AG04450 (cell line): ENCODE measurements around the gene DTX2. TPM values are rescaled to one million over a fixed set of nuclear protein-coding genes. Genes with fewer than 3 reads are reported as not detected.
"Not testable (repeated sequence)": the region's sequence is repeated elsewhere in the genome, so short reads cannot be mapped to it uniquely, and the experiment has no call there.

ENCODE experiments used
- CTCF ChIA-PET: fragments of 300-600, 350-600 bp; formaldehyde crosslinking; extraction: SDS; loops from one replicate; lab custom pipeline; 2022; ENCODE audit warnings: antibody characterized with exemption, inconsistent platforms; lab: Charles Lee
- POLR2A ChIA-PET: fragments of 350-600 bp; formaldehyde crosslinking; extraction: SDS; loops from one replicate; lab custom pipeline; 2021; ENCODE audit warnings: antibody characterized with exemption, inconsistent platforms; lab: Yijun Ruan, JAX
- DNase-seq: peaks from one replicate; pipeline ENCODE4 v3.0.0-alpha.2; 2011; ENCODE audit warnings: low read depth, low spot score
- H3K27ac ChIP-seq: one replicate; pipeline ENCODE4 v1.5.1; 2012; ENCODE audit warnings: low read depth, low read length, control low read depth
- H3K27me3 ChIP-seq: one replicate; pipeline ENCODE4 v1.6.0; 2012; ENCODE audit warnings: low read length; ENCODE audit not compliant: control insufficient read depth, insufficient read depth
- H3K4me3 ChIP-seq: 2 replicates; pipeline ENCODE4 v1.5.1; 2011; ENCODE audit warnings: mild to moderate bottlenecking, low read depth, low read length, control low read depth
- H3K9me3 ChIP-seq: 2 replicates; pipeline ENCODE4 v1.5.1; 2012; ENCODE audit warnings: low read length; ENCODE audit not compliant: control insufficient read depth, insufficient read depth
- CTCF ChIP-seq: IDR thresholded peaks from 2 replicates; pipeline ENCODE4 v1.5.1; 2011; ENCODE audit warnings: low read depth, low read length, control low read depth, inconsistent platforms
- polyA plus RNA-seq: library from polyadenylated mRNA; depleted of rRNA; stranded (reverse); fragments of >200 nt; gene quantifications from 2 replicates; pipeline ENCODE4 v1.2.3, GENCODE V29; 2011

The DTX2 gene
- polyA plus RNA-seq, 1 experiment, result 2.6 TPM

- no peak for TF ChIP-seq CTCF
- CTCF ChIA-PET, result no interaction called here
- no peak overlapping the region for H3K4me3 ChIP-seq
- DNase-seq, result no peak
- POLR2A ChIA-PET, result no interaction called here
- H3K27ac ChIP-seq, result no peak overlapping the region
- no peaks in the 10 kb centered on the region; the same call in 1 of the 2 replicates for H3K9me3 ChIP-seq
- H3K27me3 ChIP-seq, result no peaks in the 10 kb centered on the region
Observed at GRCh38 chr7:76505168-76506080, 43.9 kb downstream of the DTX2 start.

GRCh38 chr7:76506081-76506440 is 44.6 kb downstream of the DTX2 start:
- no peak for TF ChIP-seq CTCF
- ChIA-PET POLR2A (no interaction called here), CTCF (no interaction called here)
- H3K9me3 ChIP-seq, result no peaks in the 10 kb centered on the region; the same call in 1 of the 2 replicates
- no peaks in the 10 kb centered on the region for H3K27me3 ChIP-seq
- H3K4me3 ChIP-seq, result no peak overlapping the region
- no peak overlapping the region for H3K27ac ChIP-seq
- DNase-seq, result no peak

GRCh38 chr7:76506643-76507042 is 45.1 kb downstream of the DTX2 start:
- DNase-seq, H3K27ac ChIP-seq, CTCF ChIA-PET, H3K27me3 ChIP-seq, H3K4me3 ChIP-seq, H3K9me3 ChIP-seq, POLR2A ChIA-PET: not testable (repeated sequence)

- no peak overlapping the region for H3K4me3 ChIP-seq
- ChIA-PET CTCF (no interaction called here), POLR2A (no interaction called here)
- no peaks in the 10 kb centered on the region for H3K27me3 ChIP-seq
- no peaks in the 10 kb centered on the region; the same call in 1 of the 2 replicates for H3K9me3 ChIP-seq
- DNase-seq, result no peak
- TF ChIP-seq CTCF, result no peak
- H3K27ac ChIP-seq, result no peak overlapping the region
Observed at GRCh38 chr7:76507723-76508406, 46.4 kb downstream of the DTX2 start.

GRCh38 chr7:76509931-76510877 is 48.7 kb downstream of the DTX2 start, which contains the start of gene UPK3B:
UPK3B (plus strand) TSS chr7:76510552; CDS start chr7:76510653, 101 bp downstream.
- Histone ChIP-seq H3K4me3 (no peak within 1 kb of the TSS), H3K9me3 (no peaks in the 10 kb centered on the region; the same call in 1 of the 2 replicates), H3K27me3 (no peaks in the 10 kb centered on the region), H3K27ac (no peak within 1 kb of the TSS)
- ChIA-PET CTCF (no interaction called here), POLR2A (no interaction called here)
- no peak for DNase-seq
- TF ChIP-seq CTCF, result no peak

GRCh38 chr7:76511200-76511910 is 49.8 kb downstream of the DTX2 start:
- CTCF ChIA-PET, H3K4me3 ChIP-seq, H3K27me3 ChIP-seq, POLR2A ChIA-PET, H3K9me3 ChIP-seq, DNase-seq, H3K27ac ChIP-seq: not testable (repeated sequence)
